Activated naive CD8-positive, alpha-beta T cell (primary cell): ENCODE measurements around the gene CDH13.
A peak's percentile ranks its signal among the peaks of the same experiment; 100 is the strongest.

Experiments used
- H3K27ac Mint-ChIP-seq: one replicate; pipeline ENCODE4 v1.8.0; 2021; ENCODE audit warnings: mixed read lengths
- H3K27me3 Mint-ChIP-seq: one replicate; pipeline ENCODE4 v1.8.0; 2021; ENCODE audit warnings: mixed read lengths
- H3K36me3 Mint-ChIP-seq: one replicate; pipeline ENCODE4 v1.8.0; 2021; ENCODE audit warnings: mixed read lengths
- H3K4me1 Mint-ChIP-seq: one replicate; pipeline ENCODE4 v1.8.0; 2021; ENCODE audit warnings: low read depth, mixed read lengths
- H3K4me3 Mint-ChIP-seq: one replicate; pipeline ENCODE4 v1.8.0; 2021; ENCODE audit warnings: mild to moderate bottlenecking, mixed read lengths
- H3K9me3 Mint-ChIP-seq: one replicate; pipeline ENCODE4 v1.8.0; 2021; ENCODE audit warnings: low read depth, mixed read lengths

Gene CDH13

DNA sequence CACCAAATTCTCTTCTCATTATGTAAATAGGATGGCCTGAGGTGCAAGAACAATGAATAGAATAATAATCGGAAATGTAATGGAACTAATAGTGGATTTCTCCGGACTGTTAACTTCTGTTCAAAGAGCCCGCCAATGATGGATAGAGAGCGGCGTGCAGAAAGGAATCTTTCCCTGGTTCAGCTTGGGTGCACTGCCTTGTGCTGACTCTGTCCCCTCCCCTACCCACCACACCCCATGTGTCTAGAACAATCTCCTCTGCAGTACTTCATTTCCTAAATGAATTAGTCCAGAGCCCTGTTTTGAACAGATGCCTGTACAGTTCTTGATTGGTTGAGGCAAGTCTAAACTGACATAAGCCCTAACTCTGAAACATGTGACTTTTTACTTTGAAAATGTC, 125.4 kb downstream of the CDH13 start:
- Mint-ChIP-seq H3K4me1 (no peaks in the 10 kb centered on the region), H3K9me3 (no peaks in the 10 kb centered on the region), H3K27ac (no peak overlapping the region), H3K36me3 (no peaks in the 10 kb centered on the region), H3K27me3 (peaks cover 9% of the 10 kb centered on the region), H3K4me3 (no peak overlapping the region)

DNA sequence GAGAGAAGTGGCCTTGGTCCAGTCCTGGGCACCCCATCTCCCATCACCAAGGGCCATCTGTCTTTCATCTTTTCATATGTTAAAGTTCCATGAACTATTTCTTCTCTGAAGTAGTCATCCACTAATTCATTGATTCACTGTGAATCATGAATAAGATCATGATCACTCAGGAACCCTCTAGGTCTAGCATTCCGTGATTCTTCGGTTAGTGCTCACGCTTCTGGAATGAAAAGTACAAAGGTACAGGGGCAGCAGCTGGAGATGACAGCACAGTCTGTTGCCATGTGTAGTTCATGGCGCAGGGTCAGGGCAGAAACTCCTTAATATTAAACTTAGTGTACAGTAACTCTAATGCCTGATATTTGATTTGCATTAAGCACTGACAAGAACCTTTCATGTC, 127.1 kb downstream of the CDH13 start:
- no peaks in the 10 kb centered on the region for H3K9me3 Mint-ChIP-seq
- no peaks in the 10 kb centered on the region for H3K36me3 Mint-ChIP-seq
- H3K27me3 Mint-ChIP-seq: peaks cover 7% of the 10 kb centered on the region
- no peaks in the 10 kb centered on the region for H3K4me1 Mint-ChIP-seq
- no peak overlapping the region for H3K27ac Mint-ChIP-seq
- H3K4me3 Mint-ChIP-seq: no peak overlapping the region

DNA sequence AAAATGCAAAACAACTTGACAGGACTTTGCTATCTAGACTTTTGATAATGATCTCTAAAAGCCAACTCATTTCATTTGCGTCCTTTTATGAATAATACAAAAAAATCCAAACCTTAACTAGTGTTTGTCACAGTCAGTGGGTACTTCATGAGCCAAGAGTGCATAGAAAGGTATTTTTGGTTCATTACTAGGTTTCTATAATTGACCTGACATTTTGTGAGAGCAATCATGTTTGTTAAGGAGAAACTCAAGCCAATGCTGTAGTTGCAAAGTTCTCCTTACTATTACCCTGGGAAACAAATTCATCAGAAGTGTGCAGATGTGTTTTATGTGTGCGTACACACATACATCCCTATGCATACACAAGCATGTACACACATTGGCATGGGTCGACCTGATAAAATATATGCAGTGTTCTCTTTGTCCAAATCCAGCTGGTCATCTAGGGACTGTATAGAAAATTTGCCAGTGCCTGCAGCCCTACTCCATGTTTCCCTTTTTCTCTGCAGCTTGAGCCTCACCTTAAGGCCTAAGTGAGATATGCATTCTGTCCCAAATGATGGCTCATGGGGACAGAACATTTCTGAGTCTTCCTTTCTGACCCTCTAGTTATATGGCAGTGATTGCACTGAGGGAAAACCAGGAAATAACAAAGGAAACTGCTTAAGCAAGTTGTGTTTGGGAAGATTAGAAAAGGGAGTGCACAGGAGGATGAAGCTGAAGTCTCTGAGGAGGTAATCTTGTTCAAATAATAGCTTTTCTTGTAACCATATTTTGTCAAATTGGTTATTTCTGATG, 128.1 kb downstream of the CDH13 start:
- Mint-ChIP-seq H3K4me3 (no peak overlapping the region), H3K4me1 (no peaks in the 10 kb centered on the region)

DNA sequence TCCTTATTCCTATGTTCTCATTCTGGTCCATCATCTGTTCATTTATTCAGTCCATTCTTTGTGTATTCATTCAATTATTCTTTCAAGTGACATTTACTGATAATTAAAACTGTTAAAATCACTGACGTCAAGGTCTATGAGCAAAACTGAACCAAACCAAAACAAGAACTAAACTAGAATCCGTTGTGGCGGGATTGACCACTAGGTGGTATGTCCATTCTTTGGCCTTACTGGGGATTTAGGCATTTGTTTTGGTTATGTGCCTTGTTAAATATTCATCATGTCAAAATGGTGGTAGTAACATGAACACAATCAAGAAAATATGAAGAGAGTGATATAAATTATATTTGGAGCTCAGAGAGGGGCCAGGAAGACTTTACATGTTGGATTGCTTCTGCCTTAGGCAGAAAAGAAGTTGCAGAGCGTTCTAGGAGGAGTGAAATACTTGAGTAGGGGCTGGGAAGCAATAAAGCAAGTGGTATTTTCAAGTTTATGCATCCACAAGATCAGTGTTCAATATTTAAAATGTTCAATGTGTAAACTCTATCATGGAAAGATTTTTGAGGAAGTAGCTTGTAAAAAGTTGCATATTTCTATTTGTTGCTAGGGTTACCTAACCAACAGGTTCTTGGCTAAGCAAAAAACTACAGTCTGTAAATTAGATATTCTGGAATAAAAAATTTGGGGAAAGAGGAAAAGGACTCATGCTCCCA, 129.0 kb downstream of the CDH13 start:
- H3K27ac Mint-ChIP-seq: no peak overlapping the region
- no peaks in the 10 kb centered on the region for H3K9me3 Mint-ChIP-seq
- peaks cover 3% of the 10 kb centered on the region for H3K27me3 Mint-ChIP-seq

More for the DNA sequence above, 128.1 kb downstream of the CDH13 start:
- Mint-ChIP-seq H3K9me3 (no peaks in the 10 kb centered on the region), H3K27ac (no peak overlapping the region), H3K27me3 (peaks cover 4% of the 10 kb centered on the region), H3K36me3 (no peaks in the 10 kb centered on the region)

DNA sequence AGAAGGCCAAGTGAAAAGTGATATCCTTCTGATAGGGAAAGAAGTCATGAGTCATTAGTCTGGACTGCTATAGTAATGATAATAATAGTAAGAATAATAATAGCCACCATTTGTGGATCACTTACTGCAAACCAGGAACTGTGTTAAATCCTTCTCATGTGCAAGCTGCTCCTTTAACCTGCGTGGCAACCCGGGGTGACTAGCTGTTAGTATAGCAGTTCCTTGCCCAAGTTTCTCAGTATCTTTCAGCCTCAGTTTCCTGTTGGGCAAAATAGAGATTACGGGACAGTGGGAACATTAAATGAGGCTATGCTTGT, 129.5 kb downstream of the CDH13 start:
- Mint-ChIP-seq H3K4me1 (no peaks in the 10 kb centered on the region), H3K27ac (no peak overlapping the region), H3K36me3 (no peaks in the 10 kb centered on the region), H3K9me3 (no peaks in the 10 kb centered on the region), H3K4me3 (no peak overlapping the region), H3K27me3 (peaks cover 3% of the 10 kb centered on the region)

More for the DNA sequence above, 129.0 kb downstream of the CDH13 start:
- H3K36me3 Mint-ChIP-seq: no peaks in the 10 kb centered on the region
- H3K4me3 Mint-ChIP-seq: no peak overlapping the region
- no peaks in the 10 kb centered on the region for H3K4me1 Mint-ChIP-seq

DNA sequence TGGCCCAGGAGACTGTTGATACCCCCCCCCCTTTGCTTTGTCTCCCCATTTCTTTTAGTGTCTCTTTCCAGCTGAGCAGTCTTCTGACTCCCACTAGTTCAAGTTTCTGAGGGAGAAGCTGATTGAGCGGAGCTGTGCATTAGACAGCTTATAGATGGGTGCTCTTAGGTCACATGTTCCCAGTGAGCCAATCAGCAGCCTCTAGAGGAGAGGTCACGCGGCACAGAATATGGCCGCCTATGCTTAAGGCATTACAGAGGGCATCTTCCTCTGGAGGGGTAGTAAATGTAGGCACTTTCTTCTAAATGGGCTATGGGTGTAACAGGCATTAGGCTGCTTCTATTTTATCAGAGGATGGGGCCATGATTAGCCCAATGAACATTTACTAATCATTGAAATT, 131.6 kb downstream of the CDH13 start:
- H3K4me1 Mint-ChIP-seq: peaks cover 11% of the 10 kb centered on the region
- H3K27ac Mint-ChIP-seq: no peak overlapping the region
- H3K27me3 Mint-ChIP-seq: peaks cover 3% of the 10 kb centered on the region
- H3K36me3 Mint-ChIP-seq: no peaks in the 10 kb centered on the region
- no peak overlapping the region for H3K4me3 Mint-ChIP-seq
- H3K9me3 Mint-ChIP-seq: no peaks in the 10 kb centered on the region

DNA sequence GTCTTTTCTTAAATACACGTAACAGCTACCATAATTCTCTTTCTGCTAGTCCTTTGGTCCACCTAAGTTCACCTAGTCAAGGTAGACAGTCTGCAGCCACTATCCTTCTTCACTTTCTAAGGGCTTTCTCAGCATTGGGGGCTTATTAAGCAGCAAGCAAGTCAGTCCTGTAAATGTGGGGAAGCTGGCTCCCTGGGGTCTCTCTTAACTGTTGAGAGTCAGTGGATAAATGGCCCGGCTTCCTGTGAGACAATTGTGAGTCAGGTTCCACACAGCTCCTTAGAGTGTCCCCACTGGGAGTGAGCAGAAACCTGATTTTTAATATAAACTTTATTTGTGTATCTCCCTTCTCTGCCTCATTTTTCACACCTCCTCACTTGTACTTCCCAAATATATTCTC, 132.1 kb downstream of the CDH13 start:
- Mint-ChIP-seq H3K36me3 (no peaks in the 10 kb centered on the region), H3K27ac (no peak overlapping the region), H3K9me3 (no peaks in the 10 kb centered on the region), H3K4me3 (no peak overlapping the region), H3K4me1 (peaks cover 11% of the 10 kb centered on the region), H3K27me3 (peaks cover 3% of the 10 kb centered on the region)

DNA sequence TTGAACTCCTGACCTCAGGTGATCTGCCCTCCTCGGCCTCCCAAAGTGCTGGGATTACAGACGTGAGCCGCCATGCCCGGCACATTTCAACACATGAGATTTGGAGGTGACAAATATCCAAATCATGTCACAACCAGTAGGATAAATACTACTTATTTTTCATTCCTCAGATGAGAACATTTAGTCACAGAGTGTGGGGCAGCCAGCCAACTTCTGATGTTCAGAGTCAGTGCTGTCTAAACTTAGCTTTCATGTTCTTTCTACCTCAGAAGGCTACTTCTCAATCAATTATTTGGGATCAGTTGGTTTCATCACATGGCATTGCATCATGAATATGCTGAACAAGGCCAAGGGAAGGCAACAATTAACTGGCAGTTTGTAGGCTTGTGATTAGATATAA, 134.5 kb downstream of the CDH13 start:
- Mint-ChIP-seq H3K36me3 (no peaks in the 10 kb centered on the region), H3K4me3 (no peak overlapping the region), H3K27me3 (peaks cover 5% of the 10 kb centered on the region), H3K9me3 (no peaks in the 10 kb centered on the region), H3K27ac (no peak overlapping the region), H3K4me1 (peaks cover 11% of the 10 kb centered on the region)

DNA sequence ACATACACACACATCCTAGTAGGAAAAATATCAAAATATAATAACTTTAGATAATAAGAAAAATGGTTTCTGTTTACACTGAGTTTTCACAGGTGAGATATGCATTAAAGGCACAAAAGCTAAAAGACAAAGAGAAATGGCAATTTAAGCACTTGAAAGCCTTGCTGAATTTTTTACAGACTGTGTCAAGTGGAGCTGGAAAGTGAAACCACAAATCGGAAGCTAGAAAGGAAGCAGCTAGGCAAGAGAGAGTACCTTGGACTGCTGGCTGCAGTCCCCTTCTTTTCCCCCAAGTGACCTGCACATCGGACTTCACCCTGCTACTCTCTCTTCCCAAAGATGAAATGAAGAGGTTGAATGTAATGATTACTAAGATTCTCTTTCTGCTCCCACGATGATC, 135.1 kb downstream of the CDH13 start:
- H3K4me1 Mint-ChIP-seq: peaks cover 11% of the 10 kb centered on the region
- H3K27me3 Mint-ChIP-seq: peaks cover 5% of the 10 kb centered on the region
- peak overlapping the region; percentile 53 for H3K4me3 Mint-ChIP-seq
- no peaks in the 10 kb centered on the region for H3K9me3 Mint-ChIP-seq
- H3K27ac Mint-ChIP-seq: no peak overlapping the region
- no peaks in the 10 kb centered on the region for H3K36me3 Mint-ChIP-seq

DNA sequence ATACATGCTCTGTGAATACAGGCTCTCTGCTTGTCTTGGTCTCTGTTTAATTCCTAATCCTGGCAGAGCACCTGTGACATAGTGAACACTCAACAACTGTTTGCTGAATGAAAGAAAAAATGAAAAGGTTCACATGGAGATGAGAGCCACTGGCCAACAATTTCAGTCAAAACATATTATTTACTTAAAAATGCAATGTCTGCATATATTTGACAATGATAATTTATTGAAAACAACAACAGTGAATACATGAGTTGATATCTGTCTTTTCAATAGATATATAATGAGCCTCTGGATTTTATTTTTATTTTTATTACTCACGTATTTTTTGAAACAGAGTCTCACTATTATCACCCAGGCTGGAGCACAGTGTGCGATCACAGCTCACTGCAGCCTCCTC, 136.6 kb downstream of the CDH13 start:
- H3K27me3 Mint-ChIP-seq: peaks cover 9% of the 10 kb centered on the region
- no peak overlapping the region for H3K4me3 Mint-ChIP-seq
- H3K27ac Mint-ChIP-seq: no peak overlapping the region
- H3K4me1 Mint-ChIP-seq: peaks cover 11% of the 10 kb centered on the region
- H3K9me3 Mint-ChIP-seq: no peaks in the 10 kb centered on the region
- no peaks in the 10 kb centered on the region for H3K36me3 Mint-ChIP-seq

DNA sequence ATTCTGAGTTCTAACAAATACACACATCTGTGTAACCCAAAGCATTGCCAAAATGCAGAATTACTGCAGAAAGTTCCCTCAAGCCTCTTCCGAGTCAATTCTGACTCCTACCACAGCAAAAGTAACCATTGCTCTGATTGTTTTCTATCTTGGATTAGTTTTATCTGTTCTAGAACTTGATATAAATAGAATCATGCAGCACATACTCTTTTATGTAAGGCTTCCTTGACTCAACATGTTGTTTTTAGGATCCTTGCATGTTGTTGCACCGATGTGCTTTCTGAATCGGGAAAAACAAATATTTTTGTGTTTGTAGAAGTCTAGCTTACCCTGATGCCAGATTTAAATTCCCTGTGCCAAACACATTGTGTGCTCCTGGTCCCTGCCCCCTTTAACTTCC, 140.4 kb downstream of the CDH13 start:
- H3K27me3 Mint-ChIP-seq: peaks cover 7% of the 10 kb centered on the region
- H3K4me3 Mint-ChIP-seq: no peak overlapping the region
- peaks cover 4% of the 10 kb centered on the region for H3K4me1 Mint-ChIP-seq
- H3K36me3 Mint-ChIP-seq: no peaks in the 10 kb centered on the region
- no peak overlapping the region for H3K27ac Mint-ChIP-seq
- H3K9me3 Mint-ChIP-seq: no peaks in the 10 kb centered on the region

DNA sequence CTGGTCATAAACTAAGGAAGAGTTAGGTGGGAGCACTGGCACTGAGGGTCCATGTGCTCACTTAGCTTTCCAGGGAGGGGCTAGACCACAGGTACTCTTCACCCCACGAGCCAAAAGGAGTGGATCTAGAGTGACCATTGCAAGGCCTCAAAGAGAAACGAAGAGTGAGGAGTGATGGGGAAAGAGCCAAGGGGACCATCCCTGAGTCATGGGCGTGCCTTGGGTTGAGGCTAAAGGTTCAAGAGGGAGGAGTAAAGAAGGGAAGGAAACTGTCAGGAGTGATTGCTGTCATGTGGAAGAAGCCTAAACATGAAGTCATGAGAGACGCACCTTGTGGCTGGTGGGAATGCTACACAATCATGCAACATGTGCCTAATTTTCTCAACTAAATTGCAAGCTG, 141.0 kb downstream of the CDH13 start:
- Mint-ChIP-seq H3K4me3 (no peak overlapping the region), H3K9me3 (no peaks in the 10 kb centered on the region), H3K4me1 (no peaks in the 10 kb centered on the region), H3K36me3 (no peaks in the 10 kb centered on the region), H3K27me3 (peaks cover 7% of the 10 kb centered on the region), H3K27ac (no peak overlapping the region)

DNA sequence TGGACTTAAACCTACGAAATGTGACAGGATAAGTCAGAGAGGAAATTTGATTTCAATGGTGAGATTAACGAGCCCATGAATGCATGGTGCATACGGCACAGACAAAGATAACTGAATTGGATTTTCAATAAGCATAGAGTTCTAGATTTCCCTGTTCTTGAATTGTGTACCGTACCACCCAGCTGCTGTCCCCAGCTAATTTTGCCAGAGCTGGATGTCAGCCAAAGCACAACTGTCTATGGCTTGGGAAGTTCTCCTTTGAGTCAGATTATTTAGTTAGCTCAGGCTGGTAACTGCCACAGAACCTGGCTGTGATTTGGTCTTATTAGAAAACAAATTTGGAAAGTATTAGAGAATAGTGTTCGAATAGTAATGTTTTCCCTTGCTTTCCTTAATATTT, 143.1 kb downstream of the CDH13 start:
- Mint-ChIP-seq H3K4me1 (no peaks in the 10 kb centered on the region), H3K9me3 (no peaks in the 10 kb centered on the region), H3K36me3 (no peaks in the 10 kb centered on the region), H3K27ac (no peak overlapping the region), H3K4me3 (no peak overlapping the region), H3K27me3 (peaks cover 11% of the 10 kb centered on the region)

DNA sequence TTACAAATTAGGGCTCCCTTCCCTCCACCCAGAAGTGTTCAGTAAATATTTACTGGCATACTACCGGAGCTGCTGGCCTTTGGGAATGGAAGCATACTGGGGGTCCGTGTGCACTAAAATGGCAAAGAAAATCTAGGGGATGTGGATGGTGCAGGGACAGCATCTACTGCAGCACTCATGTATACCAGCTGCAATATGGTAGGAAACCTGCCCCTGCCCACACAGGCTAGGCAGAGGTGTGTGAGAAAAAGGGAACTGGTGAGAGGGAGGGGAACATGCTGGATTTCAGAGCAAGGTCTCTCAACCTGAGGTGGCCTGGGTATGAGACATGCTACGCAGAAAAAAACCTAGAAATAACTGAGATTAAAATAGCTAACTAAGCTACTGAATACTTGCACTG, 145.4 kb downstream of the CDH13 start:
- peaks cover 11% of the 10 kb centered on the region for H3K27me3 Mint-ChIP-seq
- no peaks in the 10 kb centered on the region for H3K9me3 Mint-ChIP-seq
- no peak overlapping the region for H3K27ac Mint-ChIP-seq
- no peaks in the 10 kb centered on the region for H3K36me3 Mint-ChIP-seq
- H3K4me1 Mint-ChIP-seq: no peaks in the 10 kb centered on the region
- no peak overlapping the region for H3K4me3 Mint-ChIP-seq

DNA sequence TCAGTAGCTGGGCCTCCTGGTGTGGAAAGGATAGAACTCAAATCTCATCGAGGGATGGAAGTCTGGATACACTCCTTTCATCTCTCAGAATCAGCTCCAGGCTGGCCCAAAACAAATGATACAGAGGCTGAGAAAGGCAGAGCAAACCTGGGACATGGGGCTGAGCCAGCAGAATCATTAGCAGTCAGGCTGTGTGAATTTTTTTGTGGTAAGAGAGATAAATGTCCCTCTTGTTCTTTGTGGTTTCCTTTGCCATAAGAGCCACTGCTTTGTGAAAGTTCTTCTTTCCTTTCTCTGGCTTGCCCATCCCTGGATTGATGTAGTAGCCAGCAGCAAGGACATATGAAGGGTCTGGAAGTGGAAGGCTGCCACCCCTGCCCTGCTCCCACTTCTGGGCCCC, 146.2 kb downstream of the CDH13 start:
- no peaks in the 10 kb centered on the region for H3K4me1 Mint-ChIP-seq
- no peaks in the 10 kb centered on the region for H3K36me3 Mint-ChIP-seq
- H3K4me3 Mint-ChIP-seq: no peak overlapping the region
- no peaks in the 10 kb centered on the region for H3K9me3 Mint-ChIP-seq
- H3K27ac Mint-ChIP-seq: no peak overlapping the region
- H3K27me3 Mint-ChIP-seq: peaks cover 7% of the 10 kb centered on the region
